ENCODE data around the gene TMEM59.
A peak's percentile ranks its signal among the peaks of the same experiment; 100 is the strongest.
"Not testable (repeated sequence)": the region's sequence is repeated elsewhere in the genome, so short reads cannot be mapped to it uniquely, and the experiment has no call there.

The TMEM59 gene

DNA sequence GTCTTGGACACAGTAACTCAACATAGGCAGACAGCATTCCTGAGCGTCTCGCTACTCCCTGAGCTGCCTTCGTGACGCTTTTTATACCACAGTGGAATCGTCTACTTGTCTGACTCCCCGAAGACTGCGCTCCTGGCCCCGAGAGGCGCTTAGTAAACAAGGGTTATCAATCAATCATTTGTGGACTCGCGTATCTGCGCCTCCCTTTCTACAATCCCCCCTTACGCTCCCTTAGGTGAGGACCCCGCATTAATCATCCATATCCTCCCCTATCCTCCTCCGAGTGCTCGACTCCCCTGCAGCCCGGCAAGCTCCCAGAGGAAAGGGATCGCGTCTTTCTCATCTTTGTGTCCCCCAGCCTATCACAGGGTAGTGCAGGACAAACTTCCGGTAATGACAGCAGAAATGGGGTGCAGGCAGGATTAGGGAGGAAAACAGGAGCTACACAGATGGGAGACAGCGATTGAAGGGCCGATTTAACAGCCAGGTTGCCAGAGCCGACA lies 522 bp downstream of the TMEM59 start:
- DNase-seq: peak; percentile 70

DNA sequence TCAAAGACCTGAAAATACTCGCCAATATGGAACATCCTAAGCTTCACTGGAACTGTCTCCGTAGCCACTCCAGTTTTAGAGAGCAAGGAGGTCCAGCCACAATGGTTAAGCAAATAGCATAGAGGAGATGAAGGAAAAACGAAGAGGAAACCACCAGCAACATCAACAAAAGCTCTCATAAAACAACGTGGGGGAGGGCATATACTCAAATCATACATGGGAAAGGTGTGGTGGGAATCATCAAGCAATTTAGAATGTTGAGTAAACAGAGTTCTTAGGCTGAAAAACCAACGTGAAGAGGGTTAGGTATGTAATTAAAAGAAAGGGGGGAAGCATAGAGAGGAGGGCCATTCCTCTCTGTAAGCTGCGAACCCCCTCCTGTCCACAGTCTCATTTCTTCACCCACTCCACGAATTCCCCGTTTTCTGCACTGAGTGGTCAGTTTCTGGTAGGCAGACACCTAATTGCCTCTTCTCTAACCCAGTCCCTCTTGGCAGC lies 1.0 kb downstream of the TMEM59 start:
- DNase-seq: peak; percentile 9

GRCh38 chr1:54050435-54050834 lies 2.6 kb downstream of the TMEM59 start:
- not testable (repeated sequence) for DNase-seq

- no peak for DNase-seq
Measured at GRCh38 chr1:54047384-54048305, 5.4 kb downstream of the TMEM59 start.

GRCh38 chr1:54046671-54047383 lies 6.2 kb downstream of the TMEM59 start:
- peak; percentile 27 for DNase-seq

- DNase-seq: no peak
Measured at GRCh38 chr1:54045496-54045895, 7.5 kb downstream of the TMEM59 start.

DNA sequence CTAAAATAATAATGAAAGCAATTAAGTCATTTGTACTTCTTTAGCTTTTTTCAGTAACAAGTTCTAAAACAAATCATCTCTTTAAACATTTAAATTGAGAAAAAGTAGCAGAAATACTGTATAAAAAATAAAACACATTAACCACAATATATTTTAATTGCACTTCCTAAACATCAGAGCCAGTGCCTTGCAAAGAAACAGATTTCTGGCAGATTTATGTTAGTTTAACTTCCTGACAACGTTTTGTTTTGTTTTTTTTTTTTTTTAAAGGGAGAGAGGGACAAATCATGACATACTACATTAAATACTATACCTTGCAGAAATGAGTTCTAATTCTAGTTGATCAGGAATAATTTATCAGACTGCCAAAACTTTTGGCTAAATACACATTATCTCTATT lies 11.2 kb downstream of the TMEM59 start:
- DNase-seq: no peak

GRCh38 chr1:54037476-54037875 lies 15.5 kb downstream of the TMEM59 start:
- peak; percentile 44 for DNase-seq

DNA sequence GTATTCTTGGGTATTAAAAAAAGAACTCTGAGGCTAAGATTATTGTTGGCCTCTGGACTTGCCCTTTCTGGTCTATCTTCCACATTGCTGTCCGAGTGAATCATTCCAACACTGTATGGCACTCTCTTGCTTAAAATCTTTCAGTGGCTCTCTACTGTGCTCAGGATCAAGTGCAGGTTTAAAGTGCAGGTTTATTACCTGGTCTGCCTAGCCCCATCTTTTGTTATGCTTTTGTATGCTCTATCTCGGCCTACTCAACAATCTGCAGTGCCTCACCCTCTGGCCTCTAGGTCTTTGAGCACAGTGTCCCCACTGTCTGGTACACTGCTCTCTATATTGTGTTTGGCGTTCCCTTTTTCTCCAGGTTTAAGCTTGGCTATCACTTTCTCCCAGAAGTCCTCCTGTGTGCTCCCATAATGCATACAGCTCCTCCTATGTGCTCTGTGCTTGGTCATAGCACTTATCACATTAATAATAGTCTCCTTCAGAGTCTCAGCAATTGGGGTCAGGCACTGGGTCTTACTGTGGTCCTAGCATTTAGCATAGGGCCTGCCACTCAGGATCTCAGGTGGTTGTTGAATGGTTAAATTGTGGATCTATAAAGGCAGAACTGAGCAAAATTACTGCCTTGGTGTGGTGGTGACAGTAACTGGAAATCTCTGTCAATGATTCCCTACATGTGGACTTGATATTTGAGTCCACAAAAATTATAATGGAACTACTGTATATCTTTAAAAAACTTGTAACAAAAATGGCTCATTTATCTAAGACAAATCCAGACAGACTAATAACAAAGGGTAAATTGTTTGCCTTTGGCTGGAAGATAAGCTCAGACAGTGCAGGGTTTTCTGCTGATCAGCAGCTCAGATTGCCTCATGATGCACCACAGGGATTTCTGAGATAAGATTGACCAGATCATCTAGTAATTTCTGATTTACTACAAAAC lies 24.4 kb downstream of the TMEM59 start:
- DNase-seq: no peak

DNA sequence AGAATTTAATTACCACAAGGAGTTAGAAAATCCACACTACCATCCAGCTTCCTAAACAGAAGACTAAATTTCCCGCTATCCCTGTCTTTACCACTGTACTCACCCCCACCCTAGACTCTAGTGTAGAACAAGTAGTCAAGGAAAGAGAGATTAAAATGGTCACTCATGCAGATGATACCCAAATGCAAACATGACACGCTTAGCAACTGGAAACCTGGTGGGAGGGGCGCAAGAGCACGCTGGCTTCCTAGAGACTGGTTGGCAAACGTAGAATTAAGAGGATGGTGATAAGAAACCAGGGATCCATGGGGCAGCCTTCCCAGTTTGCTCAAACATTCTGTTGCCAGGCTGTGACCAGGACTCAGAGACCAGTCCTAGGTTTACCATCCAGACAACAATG lies 25.2 kb downstream of the TMEM59 start:
- DNase-seq: no peak

- DNase-seq: not testable (repeated sequence)
Measured at GRCh38 chr1:54024811-54025210, 28.2 kb downstream of the TMEM59 start.

DNA sequence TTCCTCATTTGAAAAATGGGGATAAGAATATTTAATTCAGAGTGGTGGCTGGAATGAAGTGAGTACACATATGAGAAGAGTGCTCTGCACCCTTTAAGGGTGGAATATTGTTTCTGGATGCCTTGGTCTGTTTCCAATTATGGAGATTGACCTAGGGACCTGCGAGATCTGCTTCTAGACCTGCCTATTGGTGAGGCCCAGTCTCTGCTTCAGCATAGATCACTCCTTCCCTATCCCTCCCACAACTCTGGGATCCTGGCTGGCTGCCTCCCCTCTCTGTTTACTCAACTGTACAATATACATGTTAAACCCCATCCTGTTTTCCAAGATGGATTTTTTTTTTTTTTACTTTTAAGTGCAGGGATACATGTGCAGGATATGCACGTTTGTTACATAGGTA lies 28.6 kb downstream of the TMEM59 start:
- DNase-seq: no peak

GRCh38 chr1:54019562-54020176 lies 33.3 kb downstream of the TMEM59 start:
- DNase-seq: not testable (repeated sequence)

GRCh38 chr1:54018635-54019034 lies 34.4 kb downstream of the TMEM59 start:
- no peak for DNase-seq

- DNase-seq: no peak
Measured at GRCh38 chr1:54017979-54018378, 35.0 kb downstream of the TMEM59 start, which contains the start of gene LDLRAD1. Gene LDLRAD1 (minus strand): TSS chr1:54018186. CDS start chr1:54018112, 74 bp downstream.

DNA sequence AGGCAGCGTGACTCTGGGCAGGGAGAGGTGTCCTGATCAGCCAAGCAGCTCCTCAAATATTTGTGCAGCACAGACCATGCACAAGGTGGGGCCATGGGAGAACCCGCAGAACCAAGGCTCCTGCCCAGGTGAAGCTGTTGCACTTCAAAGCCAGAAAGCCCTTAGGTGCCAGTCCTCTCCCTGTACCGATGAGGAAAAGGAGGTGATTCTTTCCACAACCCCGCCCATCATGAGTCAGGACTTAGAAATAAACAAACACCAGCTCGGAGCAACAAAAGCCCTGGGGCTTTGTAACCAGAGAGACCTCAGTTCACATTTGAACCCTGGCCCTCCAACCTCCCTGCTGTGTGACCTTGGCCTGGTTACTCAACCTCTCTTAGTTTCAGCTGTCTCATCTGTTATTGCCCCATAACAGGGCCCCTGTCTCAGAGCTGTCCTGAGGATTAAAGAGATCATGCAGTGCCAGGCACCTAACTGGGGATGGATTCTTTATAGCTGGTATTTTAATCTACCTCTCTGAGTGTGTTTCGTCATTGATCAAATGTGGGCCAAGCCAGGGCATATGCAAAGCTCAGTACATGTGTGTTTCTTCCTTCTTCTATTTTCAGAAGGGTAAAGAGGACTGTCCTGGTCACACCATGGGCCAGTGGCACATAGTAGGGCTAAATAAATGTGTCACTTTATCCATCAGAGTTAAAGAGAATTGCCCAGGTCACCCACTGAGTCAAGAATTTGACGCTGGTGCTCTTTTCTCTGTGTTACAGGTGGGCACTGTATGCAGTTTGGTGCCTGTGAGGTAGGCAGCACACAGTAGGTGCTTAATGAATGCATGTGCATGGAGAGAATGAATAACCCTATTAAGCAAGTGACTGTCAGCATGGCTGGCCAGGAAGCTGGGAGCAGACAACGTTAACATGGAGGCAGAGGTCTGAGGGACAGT lies 36.4 kb downstream of the TMEM59 start:
- no peak for DNase-seq

GRCh38 chr1:54014009-54014629 lies 38.9 kb downstream of the TMEM59 start:
- no peak for DNase-seq

- no peak for DNase-seq
Measured at GRCh38 chr1:54013393-54014008, 39.5 kb downstream of the TMEM59 start.

- DNase-seq: no peak
Measured at GRCh38 chr1:54012863-54013262, 40.1 kb downstream of the TMEM59 start.

- DNase-seq: no peak
Measured at GRCh38 chr1:54012008-54012325, 41.0 kb downstream of the TMEM59 start.
